ENCODE results near the gene TMEM184B. TPM values are rescaled to one million over a fixed set of nuclear protein-coding genes. Genes with fewer than 3 reads are reported as not detected.
A peak's percentile ranks its signal among the peaks of the same experiment; 100 is the strongest.

Gene TMEM184B
- total RNA-seq, 3 donors from 2014 or later: 30.6 to 49.5 (median 42.4) TPM

- H3K27ac ChIP-seq: peak overlapping the region; percentile 97
- intact Hi-C loops (cut with DNase I; ENCODE audit: low total_unique reads): no loop called here
- peaks cover 0 to 17% of the 10 kb centered on the region in 2 donors for H3K4me1 ChIP-seq
- H3K36me3 ChIP-seq: peaks cover 10% of the 10 kb centered on the region
- no peaks in the 10 kb centered on the region for H3K27me3 ChIP-seq
- no peaks in the 10 kb centered on the region for H3K9me3 ChIP-seq
- TF ChIP-seq, protein P1, sequence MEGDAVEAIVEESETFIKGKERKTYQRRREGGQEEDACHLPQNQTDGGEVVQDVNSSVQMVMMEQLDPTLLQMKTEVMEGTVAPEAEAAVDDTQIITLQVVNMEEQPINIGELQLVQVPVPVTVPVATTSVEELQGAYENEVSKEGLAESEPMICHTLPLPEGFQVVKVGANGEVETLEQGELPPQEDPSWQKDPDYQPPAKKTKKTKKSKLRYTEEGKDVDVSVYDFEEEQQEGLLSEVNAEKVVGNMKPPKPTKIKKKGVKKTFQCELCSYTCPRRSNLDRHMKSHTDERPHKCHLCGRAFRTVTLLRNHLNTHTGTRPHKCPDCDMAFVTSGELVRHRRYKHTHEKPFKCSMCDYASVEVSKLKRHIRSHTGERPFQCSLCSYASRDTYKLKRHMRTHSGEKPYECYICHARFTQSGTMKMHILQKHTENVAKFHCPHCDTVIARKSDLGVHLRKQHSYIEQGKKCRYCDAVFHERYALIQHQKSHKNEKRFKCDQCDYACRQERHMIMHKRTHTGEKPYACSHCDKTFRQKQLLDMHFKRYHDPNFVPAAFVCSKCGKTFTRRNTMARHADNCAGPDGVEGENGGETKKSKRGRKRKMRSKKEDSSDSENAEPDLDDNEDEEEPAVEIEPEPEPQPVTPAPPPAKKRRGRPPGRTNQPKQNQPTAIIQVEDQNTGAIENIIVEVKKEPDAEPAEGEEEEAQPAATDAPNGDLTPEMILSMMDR (IDR thresholded peaks at IDR 0.05): no peak
- peak in 2 of 3 donors; percentile 56 to 74 for TF ChIP-seq POLR2AphosphoS5 (IDR thresholded peaks at IDR 0.05)
- peak in 1 of 2 donors; percentile 93 for DNase-seq (ENCODE audit: low spot score in 2 of 2)
- H3K4me3 ChIP-seq: no peak overlapping the region
These were observed 25.6 kb upstream of the TMEM184B start for GRCh38 chr22:38298312-38299005.

DNA sequence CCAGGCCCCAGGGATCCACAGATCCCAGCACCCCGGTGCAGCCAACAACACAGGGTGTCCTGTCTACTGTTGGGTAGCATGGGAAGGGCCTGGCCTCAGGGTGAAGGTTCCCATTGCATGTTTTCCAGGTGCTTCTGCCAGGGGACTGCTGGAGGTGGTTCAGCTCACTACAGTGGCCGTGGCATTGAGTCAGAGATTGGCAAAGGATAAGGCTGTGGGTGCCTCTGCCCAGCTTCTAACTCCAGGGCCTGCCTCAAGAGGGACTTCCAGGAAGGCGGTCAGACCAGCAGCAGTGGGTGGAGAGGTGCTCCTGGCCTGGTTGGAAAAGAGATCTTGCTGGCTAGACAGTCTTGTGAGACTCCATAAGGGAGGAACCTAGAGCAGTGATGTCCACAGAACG is 23.6 kb upstream of the TMEM184B start:
- intact Hi-C loops (cut with DNase I; ENCODE audit: low total_unique reads): no loop called here
- Histone ChIP-seq H3K4me3 (no peak overlapping the region), H3K27me3 (no peaks in the 10 kb centered on the region), H3K36me3 (peaks cover 10% of the 10 kb centered on the region), H3K27ac (peak overlapping the region; percentile 97), H3K9me3 (no peaks in the 10 kb centered on the region), H3K4me1 (peaks cover 0 to 17% of the 10 kb centered on the region in 2 donors)
- TF ChIP-seq POLR2AphosphoS5 (IDR thresholded peaks at IDR 0.05) (no peak), POLR2A (IDR thresholded peaks at IDR 0.05) (no peak)
- TF ChIP-seq, protein P1 (IDR thresholded peaks at IDR 0.05): no peak
- no peak for DNase-seq (ENCODE audit: low spot score in 2 of 2)

GRCh38 chr22:38295863-38296262 is 23.1 kb upstream of the TMEM184B start:
- DNase-seq (ENCODE audit: low spot score in 2 of 2): no peak
- Histone ChIP-seq H3K36me3 (peaks cover 10% of the 10 kb centered on the region), H3K27me3 (no peaks in the 10 kb centered on the region), H3K4me3 (no peak overlapping the region), H3K4me1 (peaks cover 0 to 17% of the 10 kb centered on the region in 2 donors), H3K27ac (peak overlapping the region; percentile 97), H3K9me3 (no peaks in the 10 kb centered on the region)
- no peak for TF ChIP-seq POLR2A (IDR thresholded peaks at IDR 0.05)
- TF ChIP-seq, protein P1 (IDR thresholded peaks at IDR 0.05): no peak
- TF ChIP-seq POLR2AphosphoS5 (IDR thresholded peaks at IDR 0.05): no peak
- intact Hi-C loops (cut with DNase I; ENCODE audit: low total_unique reads): no loop called here

DNA sequence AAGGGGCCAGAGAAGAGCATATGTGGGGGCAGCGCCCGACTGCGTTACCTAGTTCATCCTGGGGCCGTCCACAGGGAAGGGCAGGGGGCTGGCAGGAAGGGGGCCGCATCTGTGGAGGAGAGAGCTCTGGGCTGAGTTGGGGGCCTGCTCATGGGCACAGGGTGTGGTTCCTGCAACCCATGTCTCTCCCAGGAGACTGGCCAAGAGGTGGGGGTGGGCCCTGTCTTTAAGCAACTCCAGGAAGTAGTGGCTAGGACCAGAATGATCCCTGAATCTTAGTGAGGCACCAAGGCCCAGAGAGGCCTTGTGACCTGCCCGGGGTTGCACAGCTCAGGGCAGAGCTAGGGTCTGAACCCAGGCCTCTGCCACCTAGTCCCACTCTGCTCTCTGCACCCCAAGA is 22.5 kb upstream of the TMEM184B start:
- peaks cover 0 to 17% of the 10 kb centered on the region in 2 donors for H3K4me1 ChIP-seq
- H3K27ac ChIP-seq: peak overlapping the region; percentile 97
- TF ChIP-seq POLR2AphosphoS5 (IDR thresholded peaks at IDR 0.05) (no peak), POLR2A (IDR thresholded peaks at IDR 0.05) (no peak)
- TF ChIP-seq, protein P1 (IDR thresholded peaks at IDR 0.05): no peak
- DNase-seq (ENCODE audit: low spot score in 2 of 2): no peak
- no peak overlapping the region for H3K4me3 ChIP-seq
- no peaks in the 10 kb centered on the region for H3K27me3 ChIP-seq
- no peaks in the 10 kb centered on the region for H3K9me3 ChIP-seq
- intact Hi-C loops (cut with DNase I; ENCODE audit: low total_unique reads): no loop called here
- H3K36me3 ChIP-seq: peaks cover 7% of the 10 kb centered on the region

- no peaks in the 10 kb centered on the region for H3K9me3 ChIP-seq
- no peak for TF ChIP-seq POLR2A (IDR thresholded peaks at IDR 0.05)
- TF ChIP-seq, protein P1 (IDR thresholded peaks at IDR 0.05): no peak
- TF ChIP-seq POLR2AphosphoS5 (IDR thresholded peaks at IDR 0.05): no peak
- intact Hi-C loops (cut with DNase I; ENCODE audit: low total_unique reads): no loop called here
- no peaks in the 10 kb centered on the region for H3K27me3 ChIP-seq
- peak overlapping the region; percentile 97 for H3K27ac ChIP-seq
- H3K36me3 ChIP-seq: peaks cover 7% of the 10 kb centered on the region
- DNase-seq (ENCODE audit: low spot score in 2 of 2): no peak
- H3K4me3 ChIP-seq: no peak overlapping the region
- H3K4me1 ChIP-seq: peaks cover 0 to 8% of the 10 kb centered on the region in 2 donors
These were observed 21.4 kb upstream of the TMEM184B start for GRCh38 chr22:38294193-38294592.
